ENCODE measurements around the gene FIGNL1.
"Not testable (repeated sequence)": the region's sequence is repeated elsewhere in the genome, so short reads cannot be mapped to it uniquely, and the experiment has no call there.

Gene FIGNL1

GRCh38 chr7:50471970-50472369 is 21.8 kb upstream of the FIGNL1 start:
- no peak for DNase-seq (ENCODE audit: low spot score)

- no peak for DNase-seq (ENCODE audit: low spot score)
Observed at GRCh38 chr7:50470250-50471163, 20.4 kb upstream of the FIGNL1 start.

GRCh38 chr7:50469181-50469580 is 19.0 kb upstream of the FIGNL1 start:
- DNase-seq (ENCODE audit: low spot score), result no peak

- peak; percentile 83 for DNase-seq (ENCODE audit: low spot score)
Observed at GRCh38 chr7:50467817-50468610, 17.9 kb upstream of the FIGNL1 start.

GRCh38 chr7:50466815-50467585 is 16.9 kb upstream of the FIGNL1 start:
- DNase-seq (ENCODE audit: low spot score), result no peak

GRCh38 chr7:50463035-50463434 is 12.9 kb upstream of the FIGNL1 start:
- DNase-seq (ENCODE audit: low spot score), result no peak

GRCh38 chr7:50462361-50462760 is 12.2 kb upstream of the FIGNL1 start:
- no peak for DNase-seq (ENCODE audit: low spot score)

GRCh38 chr7:50461695-50462094 is 11.5 kb upstream of the FIGNL1 start:
- no peak for DNase-seq (ENCODE audit: low spot score)

- not testable (repeated sequence) for DNase-seq (ENCODE audit: low spot score)
Observed at GRCh38 chr7:50459183-50459582, 9.0 kb upstream of the FIGNL1 start.

- DNase-seq (ENCODE audit: low spot score), result not testable (repeated sequence)
Observed at GRCh38 chr7:50458651-50459050, 8.5 kb upstream of the FIGNL1 start.

- DNase-seq (ENCODE audit: low spot score), result no peak
Observed at GRCh38 chr7:50456371-50457123, 6.4 kb upstream of the FIGNL1 start.

- DNase-seq (ENCODE audit: low spot score), result no peak
Observed at GRCh38 chr7:50455658-50456057, 5.5 kb upstream of the FIGNL1 start.

- no peak for DNase-seq (ENCODE audit: low spot score)
Observed at GRCh38 chr7:50454968-50455367, 4.8 kb upstream of the FIGNL1 start.

GRCh38 chr7:50450590-50451032 is 461 bp upstream of the FIGNL1 start:
- DNase-seq (ENCODE audit: low spot score), result no peak

GRCh38 chr7:50449501-50449880 is 659 bp downstream of the FIGNL1 start:
- no peak for DNase-seq (ENCODE audit: low spot score)

- DNase-seq (ENCODE audit: low spot score), result no peak
Observed at GRCh38 chr7:50448823-50449222, 1.3 kb downstream of the FIGNL1 start.

- peak; percentile 35 for DNase-seq (ENCODE audit: low spot score)
Observed at GRCh38 chr7:50446542-50446960, 3.6 kb downstream of the FIGNL1 start.

GRCh38 chr7:50436133-50436806 is 13.9 kb downstream of the FIGNL1 start:
- DNase-seq (ENCODE audit: low spot score), result peak; percentile 49

GRCh38 chr7:50431722-50432305 is 18.3 kb downstream of the FIGNL1 start:
- DNase-seq (ENCODE audit: low spot score), result no peak

- no peak for DNase-seq (ENCODE audit: low spot score)
Observed at GRCh38 chr7:50431316-50431715, 18.8 kb downstream of the FIGNL1 start.

All from AG08395 (cell line).